Dedifferentiated amniotic fluid mesenchymal stem cell (primary cell): ENCODE results near the gene PROSER2.

ENCODE experiments used
- DNase-seq: peaks from one replicate; pipeline ENCODE4 v3.0.0-alpha.2; 2016; ENCODE audit errors: extremely low spot score

Gene PROSER2

DNA sequence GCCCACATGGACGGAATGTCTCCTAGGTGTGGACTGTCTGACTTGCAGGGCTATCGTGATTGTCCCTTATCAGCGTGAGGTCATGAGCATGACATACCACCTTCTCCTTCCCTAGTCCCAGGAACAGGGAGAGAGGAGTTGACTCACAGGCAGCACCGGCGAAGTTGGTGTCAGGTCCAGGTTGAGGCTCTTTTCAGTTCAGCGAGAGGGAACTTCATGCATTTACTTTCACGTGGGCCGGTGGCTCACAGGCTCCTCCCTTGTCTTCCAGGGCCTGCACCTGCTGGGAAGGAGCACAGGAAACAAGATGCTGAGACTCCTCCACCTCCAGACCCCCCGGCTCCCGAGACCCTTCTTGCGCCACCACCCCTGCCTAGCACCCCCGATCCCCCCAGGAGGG lies 46.1 kb downstream of the PROSER2 start:
- no peak for DNase-seq

DNA sequence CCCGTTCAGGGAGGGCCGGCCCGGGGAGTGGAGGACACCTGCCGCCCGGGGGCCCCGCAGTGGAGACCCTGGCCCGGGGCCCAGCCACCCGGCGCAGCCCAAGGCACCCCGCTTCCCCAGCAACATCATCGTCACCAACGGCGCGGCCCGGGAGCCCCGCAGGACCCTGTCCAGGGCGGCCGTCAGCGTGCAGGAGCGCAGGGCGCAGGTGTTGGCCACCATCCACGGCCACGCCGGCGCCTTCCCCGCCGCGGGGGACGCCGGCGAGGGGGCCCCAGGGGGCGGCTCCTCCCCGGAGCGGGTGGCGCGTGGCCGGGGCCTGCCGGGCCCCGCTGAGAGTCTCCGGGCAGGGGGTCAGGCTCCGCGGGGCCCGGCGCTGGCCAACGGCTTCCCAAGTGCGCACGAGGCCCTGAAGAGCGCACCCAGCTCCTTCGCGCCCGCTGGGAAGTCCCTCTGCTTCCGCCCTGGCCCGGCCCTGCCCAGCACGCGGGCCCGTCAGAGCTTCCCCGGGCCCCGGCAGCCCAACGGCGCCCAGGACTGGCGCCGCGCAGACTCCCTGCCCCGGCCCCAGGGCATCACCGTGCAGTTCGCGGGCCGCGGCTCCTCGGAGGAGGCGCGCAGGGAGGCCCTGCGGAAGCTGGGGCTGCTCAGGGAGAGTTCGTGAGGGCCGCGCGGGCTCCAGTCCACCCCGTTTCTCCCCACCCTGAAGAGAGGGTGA lies 46.7 kb downstream of the PROSER2 start:
- DNase-seq, result no peak

- DNase-seq, result no peak
Observed at GRCh38 chr10:11870461-11870780, 47.3 kb downstream of the PROSER2 start.

DNA sequence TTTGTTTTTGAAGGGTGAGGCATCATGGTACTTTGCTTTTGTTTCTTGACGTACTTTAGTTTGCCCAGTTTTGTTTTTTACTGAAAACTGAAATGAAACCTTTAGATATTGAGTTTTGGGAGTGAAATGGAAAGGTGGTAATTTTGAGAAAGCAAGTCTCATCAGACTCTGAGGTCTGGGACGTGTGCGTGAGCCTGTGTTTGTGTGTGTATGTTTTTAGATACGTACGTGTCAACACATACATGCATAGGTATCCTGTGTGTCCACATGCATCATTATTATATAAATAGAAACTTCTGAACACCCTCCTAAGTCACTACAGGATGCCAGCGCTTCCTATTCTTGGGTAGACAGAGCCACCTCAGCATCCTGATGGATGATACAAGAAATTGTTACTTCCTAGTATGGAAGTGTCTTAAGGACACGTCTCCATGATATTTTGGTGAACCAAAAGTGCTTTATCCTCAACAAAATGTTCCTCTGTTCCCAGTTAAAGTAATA lies 47.8 kb downstream of the PROSER2 start:
- DNase-seq, result no peak

DNA sequence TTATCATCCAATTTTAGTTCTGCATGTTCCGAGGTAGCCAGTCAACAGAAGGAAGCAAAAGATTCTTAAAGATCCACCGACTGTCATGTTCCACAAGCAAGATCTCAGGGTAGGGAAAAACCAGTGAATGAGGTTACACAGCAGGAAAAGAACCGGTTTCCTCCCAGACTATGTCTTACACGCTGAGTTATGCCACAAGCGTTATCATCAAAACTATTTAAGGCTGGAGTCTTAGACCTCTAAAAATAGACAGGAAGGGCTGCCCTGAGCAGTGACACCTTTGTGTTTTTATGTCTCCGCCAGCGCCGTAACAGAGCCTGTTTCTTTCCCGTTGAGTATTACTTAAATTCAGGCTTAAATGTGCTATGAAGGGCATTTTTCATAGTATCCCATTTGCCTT lies 48.3 kb downstream of the PROSER2 start:
- DNase-seq, result no peak

- no peak for DNase-seq
Observed at GRCh38 chr10:11874568-11875493, 51.7 kb downstream of the PROSER2 start.

DNA sequence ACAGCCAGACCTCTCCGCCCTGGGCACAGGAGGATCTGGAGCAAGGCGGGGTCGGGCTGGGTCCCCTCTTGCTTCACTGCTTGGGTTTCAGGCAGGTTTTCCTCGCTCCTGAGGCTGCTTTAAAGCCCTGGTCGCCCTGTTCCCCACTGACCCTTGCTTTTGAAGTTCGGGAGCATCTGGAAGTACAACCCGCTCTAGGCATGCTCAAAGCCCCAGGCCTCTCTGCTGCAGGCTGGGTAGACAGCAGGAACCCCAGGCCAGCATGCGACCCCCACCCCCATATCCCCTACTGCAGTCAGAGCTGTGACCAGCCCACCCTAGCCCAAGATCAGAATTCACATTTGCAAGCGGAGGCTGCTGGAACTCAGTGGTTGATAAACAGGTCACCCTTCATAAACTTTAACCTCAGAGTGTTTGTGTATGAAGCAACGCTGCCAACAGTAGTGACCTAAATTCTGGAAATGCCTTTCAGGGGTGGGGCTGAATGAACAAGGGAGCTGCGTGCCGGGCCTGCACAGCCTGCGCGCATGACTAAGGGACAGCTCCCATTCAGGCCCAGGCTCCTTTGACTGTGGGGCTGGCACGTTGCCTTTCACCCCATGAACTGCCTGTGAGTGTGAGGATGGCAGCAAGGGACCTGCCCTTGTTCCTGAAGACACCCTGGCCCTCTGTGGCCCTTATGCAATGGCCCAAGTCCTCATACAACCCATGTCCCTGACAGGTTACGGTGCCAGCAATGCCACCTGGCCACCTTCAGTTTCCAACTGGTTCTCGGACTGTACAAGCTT lies 52.5 kb downstream of the PROSER2 start:
- DNase-seq, result peak; percentile 74

DNA sequence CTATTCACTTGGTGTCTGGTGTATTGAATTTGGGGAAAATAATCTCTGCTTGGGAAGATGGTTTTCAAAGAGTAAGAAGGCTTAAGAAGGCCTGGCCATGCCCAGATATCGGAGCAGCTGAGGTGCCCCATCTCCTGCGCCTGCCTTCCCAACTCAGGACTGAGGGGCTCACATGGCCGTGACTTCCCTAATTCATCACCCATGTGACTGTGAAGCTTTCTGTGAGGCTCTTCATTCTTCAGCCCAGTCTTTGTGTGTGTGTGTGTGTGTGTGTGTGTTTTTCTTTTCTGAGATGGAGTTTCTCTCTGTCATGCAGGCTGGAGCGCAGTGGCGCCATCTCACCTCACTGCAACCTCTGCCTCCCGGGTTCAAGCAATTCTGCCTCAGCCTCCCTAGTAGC lies 53.2 kb downstream of the PROSER2 start:
- DNase-seq, result no peak

DNA sequence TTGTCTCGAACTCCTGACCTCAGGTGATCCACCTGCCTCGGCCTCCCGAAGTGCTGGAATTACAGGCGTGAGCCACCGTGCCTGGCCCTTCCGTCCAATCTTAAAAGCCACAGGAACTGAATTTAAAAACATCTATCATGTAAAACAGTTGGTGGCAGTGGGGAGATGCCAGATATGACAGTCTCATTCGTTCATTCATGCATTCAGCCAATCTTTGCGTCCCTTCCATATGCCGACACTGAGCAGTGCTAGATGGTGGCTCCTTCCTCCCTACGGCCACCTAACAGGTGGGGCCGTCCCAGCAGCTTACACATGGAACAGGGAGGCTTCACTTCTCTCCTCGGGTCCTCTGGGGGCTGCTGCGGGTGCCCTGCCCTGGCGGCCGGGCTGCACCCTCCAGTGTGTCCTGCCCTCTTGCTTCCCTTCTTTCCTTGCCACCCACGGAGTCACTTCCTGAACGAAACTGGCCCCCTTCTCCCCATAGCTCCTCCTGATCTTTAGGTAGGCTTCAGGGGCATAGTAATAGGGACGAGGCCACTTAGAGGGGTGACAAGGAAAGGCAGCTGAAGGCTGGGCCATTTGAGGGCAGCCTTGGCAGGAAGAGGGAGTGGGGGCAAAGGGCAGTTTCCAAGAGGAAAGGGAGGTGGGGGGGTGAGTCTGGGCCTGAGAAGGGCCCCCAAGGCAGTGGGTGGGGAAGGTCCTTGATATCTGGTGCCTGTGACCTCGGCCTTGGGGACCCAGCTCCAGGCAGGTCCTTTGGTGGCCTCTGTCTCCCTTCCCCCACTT lies 53.8 kb downstream of the PROSER2 start:
- DNase-seq, result no peak

DNA sequence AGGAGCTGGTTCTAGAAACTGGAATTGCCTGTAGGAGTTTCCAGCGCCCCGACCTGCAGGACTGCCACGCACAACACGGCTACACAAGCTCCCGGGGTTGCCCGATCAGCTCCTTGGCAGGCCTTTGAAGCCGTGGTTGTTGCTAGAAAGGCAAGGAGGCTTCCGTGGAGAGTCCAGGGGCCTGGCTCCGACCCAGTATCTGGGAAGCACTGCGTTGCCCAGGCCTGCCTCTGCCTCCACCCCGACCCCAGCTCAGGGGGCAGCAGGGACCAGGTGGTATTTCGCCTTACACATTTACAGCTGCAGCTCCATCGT lies 54.4 kb downstream of the PROSER2 start:
- no peak for DNase-seq

DNA sequence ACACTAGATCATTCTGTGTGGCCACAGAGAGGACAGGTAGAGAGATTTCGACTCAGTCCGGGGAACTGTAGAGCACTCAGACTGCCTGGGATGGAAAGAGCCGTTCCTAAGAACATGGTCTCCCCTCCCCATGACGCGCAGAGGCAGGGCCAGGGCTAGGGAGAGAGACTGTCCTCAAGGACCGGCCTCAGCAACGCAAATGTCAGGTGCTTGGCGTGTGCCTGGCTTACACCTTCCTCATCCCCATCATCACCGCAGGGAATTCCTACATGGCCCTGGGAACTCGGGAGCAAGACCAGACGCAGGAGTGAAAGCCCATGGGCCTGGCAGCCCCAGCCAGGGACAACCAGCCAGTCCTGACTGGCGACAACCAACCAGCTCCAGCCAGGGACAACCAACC lies 55.6 kb downstream of the PROSER2 start:
- DNase-seq, result no peak

DNA sequence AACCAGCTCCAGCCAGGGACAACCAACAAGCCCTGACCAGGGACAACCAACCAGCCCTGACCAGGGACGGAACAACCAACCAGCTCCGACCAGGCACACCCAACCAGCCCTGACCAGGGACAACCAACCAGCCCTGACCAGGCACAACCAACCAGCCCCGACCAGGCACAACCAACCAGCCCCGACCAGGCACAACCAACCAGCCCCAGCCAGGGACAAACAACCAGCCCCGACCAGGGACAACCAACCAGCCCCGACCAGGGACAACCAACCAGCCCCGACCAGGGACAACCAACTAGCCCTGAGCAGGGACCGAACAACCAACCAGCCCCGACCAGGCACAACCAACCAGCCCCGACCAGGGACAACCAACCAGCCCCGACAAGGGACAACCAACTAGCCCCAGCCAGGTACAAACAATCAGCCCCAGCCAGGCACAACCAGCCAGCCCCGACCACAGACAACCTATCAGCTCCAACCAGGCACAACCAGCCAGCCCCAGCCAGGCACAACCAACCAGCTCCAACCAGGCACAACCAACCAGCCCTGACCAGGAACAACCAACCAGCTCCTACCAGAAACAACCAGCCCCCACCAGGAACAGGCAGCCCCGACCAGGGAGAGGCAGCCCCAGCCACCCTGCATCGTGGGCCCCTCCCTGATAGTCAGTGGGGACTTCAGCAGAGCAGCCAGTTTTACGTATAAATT lies 56.4 kb downstream of the PROSER2 start:
- no peak for DNase-seq

DNA sequence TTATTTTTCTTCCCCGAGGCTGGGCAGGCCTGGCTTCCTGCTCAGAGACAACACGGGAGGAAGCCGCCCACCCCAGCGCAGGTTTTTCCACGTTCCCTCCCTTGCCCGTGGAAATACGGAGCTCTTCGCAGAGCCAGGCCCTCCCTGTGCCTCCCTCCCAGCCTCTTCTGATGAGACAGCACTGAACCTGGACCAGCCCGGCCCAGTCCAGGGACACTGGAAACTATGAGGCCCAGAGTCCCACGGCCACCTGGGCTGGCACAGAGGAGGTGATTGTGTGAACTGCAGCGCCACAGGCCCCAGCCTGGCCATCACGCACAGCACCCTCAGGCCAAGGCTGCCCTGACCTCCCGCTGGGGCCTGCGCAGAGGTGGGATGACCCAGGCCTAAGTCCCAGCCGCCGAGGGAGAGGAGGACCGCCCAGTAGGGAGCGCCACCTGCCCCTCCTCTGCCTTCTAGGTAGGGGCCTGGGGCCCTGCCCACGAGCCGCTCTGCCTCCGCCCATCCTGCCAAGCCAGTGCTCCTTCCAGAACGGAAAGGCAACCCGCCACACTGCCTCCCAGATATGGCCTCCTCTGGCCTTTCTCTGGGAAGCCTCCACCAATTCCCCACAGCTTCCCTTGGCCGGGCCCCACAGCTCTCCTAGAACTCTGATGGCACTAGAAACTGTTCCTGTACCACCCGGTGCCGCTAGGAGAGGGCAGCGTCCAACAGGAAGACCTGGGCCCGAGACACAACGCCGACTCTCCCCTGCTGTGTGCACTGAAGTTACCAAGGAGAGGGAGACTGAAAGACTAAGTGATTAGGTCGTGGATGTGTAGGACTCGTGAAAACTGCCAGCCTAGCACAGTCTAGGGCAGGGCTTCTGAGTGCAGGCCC lies 57.2 kb downstream of the PROSER2 start:
- no peak for DNase-seq

DNA sequence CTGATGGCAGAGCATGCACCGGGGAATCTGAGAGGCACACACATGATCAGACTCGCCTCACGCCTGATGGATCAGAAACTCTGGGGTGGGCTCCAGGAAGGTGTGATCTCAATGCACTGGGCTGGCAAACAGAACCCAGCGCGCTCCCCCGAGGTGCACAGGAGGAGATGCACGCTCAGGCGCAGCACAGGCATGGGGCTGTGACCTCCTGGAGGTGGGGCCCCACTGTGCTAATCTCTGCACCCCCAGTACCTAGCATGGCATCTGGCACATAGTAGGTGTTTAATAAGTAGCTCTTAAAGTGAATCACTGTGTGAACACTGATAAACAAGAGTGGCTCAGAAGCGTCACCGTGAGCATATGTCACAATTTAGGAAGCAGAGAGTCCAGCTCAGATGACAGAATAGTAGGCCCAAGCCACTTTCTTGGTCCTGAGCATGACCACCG lies 57.9 kb downstream of the PROSER2 start:
- DNase-seq, result no peak

DNA sequence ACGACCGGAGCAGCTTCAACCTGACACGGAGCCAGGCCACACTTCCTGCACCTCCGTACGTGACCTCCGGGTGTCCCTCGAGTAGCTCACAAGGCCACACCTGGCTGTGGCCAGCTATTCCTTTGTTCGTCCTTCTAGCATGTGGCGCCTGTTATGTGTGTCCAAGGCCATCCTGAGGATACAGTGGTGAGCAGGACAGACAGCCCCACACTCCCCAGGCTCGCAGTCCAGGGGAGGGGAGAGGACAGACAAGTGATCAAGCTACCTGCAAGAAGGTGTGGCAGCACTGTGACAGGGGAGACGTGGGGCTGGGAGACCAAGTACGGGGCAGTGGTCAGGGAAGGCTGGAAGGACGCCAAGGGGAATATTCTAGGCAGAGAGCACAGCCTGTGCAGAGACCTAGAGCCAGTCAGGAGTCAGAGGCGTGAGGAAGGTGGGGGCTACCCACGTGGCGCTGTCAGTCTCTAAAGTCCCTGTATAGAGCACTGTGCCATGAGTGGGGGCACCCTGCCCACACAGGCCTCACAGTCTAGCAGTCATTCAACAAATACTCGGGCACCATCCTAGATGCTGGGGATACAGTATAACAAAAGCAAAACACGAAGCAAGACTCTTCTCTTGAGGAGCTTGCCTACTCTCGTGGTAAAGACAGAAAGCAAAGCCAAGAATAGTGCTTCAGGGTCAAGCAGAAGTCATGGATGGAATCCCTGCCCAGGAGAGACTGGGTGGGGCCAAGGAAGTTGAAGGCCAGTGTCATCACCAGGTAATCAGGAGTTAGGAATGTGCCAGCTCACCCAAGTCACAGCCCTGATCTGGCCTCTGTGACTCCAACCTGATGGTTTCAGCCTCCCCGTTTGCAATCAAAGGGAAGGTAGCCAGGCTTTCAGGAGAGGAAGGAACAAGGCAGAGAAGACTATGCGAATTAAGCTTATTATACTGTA lies 58.6 kb downstream of the PROSER2 start:
- DNase-seq, result no peak

- DNase-seq, result no peak
Observed at GRCh38 chr10:11882646-11883375, 59.7 kb downstream of the PROSER2 start.

DNA sequence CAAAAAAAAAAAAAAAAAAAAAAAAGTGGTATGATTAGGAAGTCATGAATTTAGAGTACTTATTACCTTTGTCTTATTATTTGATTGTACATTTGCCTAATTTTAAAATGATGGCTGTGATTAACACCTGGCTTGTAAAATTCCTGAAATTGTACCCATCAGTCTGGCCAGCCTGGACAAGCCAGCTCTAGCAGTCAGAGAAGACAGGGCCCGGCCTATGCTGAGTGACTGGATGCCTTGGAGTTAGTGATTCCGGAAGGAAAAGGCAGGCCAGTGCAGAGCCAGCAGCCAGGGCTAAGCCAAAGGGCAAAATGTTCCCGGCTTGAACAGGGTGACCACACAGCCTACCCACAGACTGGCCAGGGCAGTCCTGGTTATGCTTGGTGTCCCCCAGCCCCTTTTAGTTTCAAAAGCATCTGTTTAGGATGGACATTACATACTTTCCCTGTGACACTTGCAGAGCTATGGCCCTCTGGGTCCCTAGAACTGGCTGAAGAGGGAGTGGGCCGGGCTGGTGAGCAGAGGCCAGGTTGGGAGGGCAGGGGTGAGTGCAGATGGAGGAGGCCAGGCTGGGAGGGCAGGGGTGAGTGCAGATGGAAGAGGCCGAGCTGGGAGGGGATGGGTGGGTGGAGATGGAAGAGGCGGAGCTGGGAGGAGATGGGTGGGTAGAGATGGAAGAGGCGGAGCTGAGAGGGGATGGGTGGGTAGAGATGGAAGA lies 61.7 kb downstream of the PROSER2 start:
- no peak for DNase-seq
